IMR-90 (cell line): ENCODE data around the gene KAT6B. TPM values are rescaled to one million over a fixed set of nuclear protein-coding genes. Genes with fewer than 3 reads are reported as not detected.
A peak's percentile ranks its signal among the peaks of the same experiment; 100 is the strongest.

Experiments used
- ATAC-seq: fragments of 200-7000 bp; cut with Tn5 transposase; 2 replicates; pipeline ENCODE4 v1.9.1; 2020; ENCODE audit warnings: low read depth, mild to moderate bottlenecking, moderate library complexity
- BruUV-seq: library from RNA; stranded (reverse); fragments of 400-500 nt; replicated peaks from 2 replicates; lab custom pipeline; 2021; lab: Mats Ljungman, UMichigan
- CTCF ChIA-PET: fragments of 300-600 bp; formaldehyde crosslinking; extraction: SDS; loops from one replicate; lab custom pipeline; 2021; ENCODE audit warnings: antibody characterized with exemption; lab: Yijun Ruan, JAX
- POLR2A ChIA-PET: fragments of 300-600 bp; sonication (Branson Sonifier 250); formaldehyde crosslinking; loops from one replicate; lab custom pipeline; 2022; ENCODE audit warnings: antibody characterized with exemption; ENCODE audit not compliant: unreplicated experiment; lab: Charles Lee
- DNase-seq: peaks from one replicate; pipeline ENCODE4 v3.0.0; 2013
- H2AFZ ChIP-seq: replicated peaks from 2 replicates; pipeline ENCODE3; 2013; ENCODE audit warnings: low read length, mild to moderate bottlenecking; ENCODE audit not compliant: poor library complexity
- H2AK5ac ChIP-seq: 2 replicates; pipeline ENCODE4 v1.6.1; 2013; ENCODE audit warnings: low read depth, low read length, inconsistent platforms
- H2AK9ac ChIP-seq: replicated peaks from 2 replicates; pipeline ENCODE3; 2013; ENCODE audit warnings: mild to moderate bottlenecking, low read depth, low read length, moderate library complexity; ENCODE audit not compliant: poor library complexity
- H2BK120ac ChIP-seq: 2 replicates; pipeline ENCODE4 v1.6.1; 2013; ENCODE audit warnings: low read depth, low read length, inconsistent platforms
- H2BK15ac ChIP-seq: 3 replicates; pipeline ENCODE4 v1.6.1; 2013; ENCODE audit warnings: low read depth, low read length, inconsistent platforms
- H2BK20ac ChIP-seq: 2 replicates; pipeline ENCODE4 v1.6.1; 2013; ENCODE audit warnings: low read depth, mild to moderate bottlenecking, inconsistent platforms, low read length, moderate library complexity
- H2BK5ac ChIP-seq: 2 replicates; pipeline ENCODE4 v1.6.1; 2013; ENCODE audit warnings: mild to moderate bottlenecking, low read depth, low read length, inconsistent platforms; ENCODE audit not compliant: poor library complexity, severe bottlenecking
- H3K14ac ChIP-seq: replicated peaks from 2 replicates; pipeline ENCODE4 v1.6.1; 2013; ENCODE audit warnings: low read depth, low read length, inconsistent platforms
- H3K18ac ChIP-seq: 2 replicates; pipeline ENCODE4 v1.6.1; 2013; ENCODE audit warnings: low read depth, low read length, control low read depth
- H3K23ac ChIP-seq: 2 replicates; pipeline ENCODE4 v1.6.1; 2013; ENCODE audit warnings: low read depth, low read length, inconsistent platforms
- H3K27ac ChIP-seq: 2 replicates; pipeline ENCODE4 v1.5.1; 2013; ENCODE audit warnings: mild to moderate bottlenecking, control low read depth, low read length; ENCODE audit not compliant: insufficient read depth
- H3K27me3 ChIP-seq: 2 replicates; pipeline ENCODE4 v1.6.1; 2013; ENCODE audit warnings: low read length; ENCODE audit not compliant: control insufficient read depth, insufficient read depth
- H3K36me3 ChIP-seq: 2 replicates; pipeline ENCODE4 v1.6.1; 2013; ENCODE audit warnings: low read length, mixed read lengths; ENCODE audit not compliant: control insufficient read depth, insufficient read depth
- H3K4ac ChIP-seq: 2 replicates; pipeline ENCODE4 v1.6.1; 2013; ENCODE audit warnings: low read depth, low read length, inconsistent platforms
- H3K4me1 ChIP-seq: 2 replicates; pipeline ENCODE4 v1.6.1; 2013; ENCODE audit warnings: low read length, mixed read lengths; ENCODE audit not compliant: control insufficient read depth, insufficient read depth
- H3K4me2 ChIP-seq: 2 replicates; pipeline ENCODE4 v1.6.1; 2013; ENCODE audit warnings: low read depth, mild to moderate bottlenecking, control low read depth, low read length, moderate library complexity
- H3K4me3 ChIP-seq: 2 replicates; pipeline ENCODE4 v1.5.1; 2013; ENCODE audit warnings: low read depth, mild to moderate bottlenecking, control low read depth, low read length, moderate library complexity; ENCODE audit not compliant: insufficient read depth
- H3K56ac ChIP-seq: 2 replicates; pipeline ENCODE4 v1.6.1; 2013; ENCODE audit warnings: low read length, inconsistent platforms; ENCODE audit not compliant: insufficient read depth; ENCODE audit errors: extremely low read depth
- H3K79me1 ChIP-seq, 2 experiments: 2 replicates each; pipeline ENCODE4 v1.6.1; 2013; ENCODE audit warnings: low read length in 2 of 2, inconsistent platforms in 1 of 2, low read depth in 1 of 2
- H3K9ac ChIP-seq: 2 replicates; pipeline ENCODE4 v1.6.1; 2013; ENCODE audit warnings: low read depth, low read length, control low read depth
- H3K9me1 ChIP-seq: 2 replicates; pipeline ENCODE4 v1.6.1; 2013; ENCODE audit warnings: low read length, inconsistent platforms; ENCODE audit not compliant: insufficient read depth
- H3K9me3 ChIP-seq: 2 replicates; pipeline ENCODE4 v1.6.1; 2013; ENCODE audit warnings: low read length; ENCODE audit not compliant: control insufficient read depth, insufficient read depth
- H4K20me1 ChIP-seq: 2 replicates; pipeline ENCODE4 v1.6.1; 2013; ENCODE audit warnings: low read length, inconsistent platforms; ENCODE audit not compliant: insufficient read depth
- H4K5ac ChIP-seq: 2 replicates; pipeline ENCODE4 v1.6.1; 2013; ENCODE audit warnings: mild to moderate bottlenecking, low read depth, low read length, control low read depth
- H4K8ac ChIP-seq, 2 experiments: 2 replicates each; pipeline ENCODE4 v1.6.1; 2013; ENCODE audit warnings: low read depth in 2 of 2, low read length in 2 of 2, control low read depth in 1 of 2, inconsistent platforms in 1 of 2
- H4K91ac ChIP-seq: 2 replicates; pipeline ENCODE4 v1.6.1; 2013; ENCODE audit warnings: low read depth, low read length, inconsistent platforms; ENCODE audit not compliant: insufficient read depth
- BHLHE40 ChIP-seq: fragments of 150-350 bp; IDR thresholded peaks from 2 replicates; pipeline ENCODE4 v1.6.1; 2016; ENCODE audit warnings: mild to moderate bottlenecking, low read depth, low read length
- CHD1 ChIP-seq: IDR thresholded peaks from 2 replicates; pipeline ENCODE4 v1.6.1; 2012; ENCODE audit warnings: low read depth, low read length, improper control_type of control experiment
- CTCF ChIP-seq: conservative IDR thresholded peaks from 2 replicates; pipeline ENCODE4 v1.5.1; 2012; ENCODE audit warnings: mild to moderate bottlenecking, low read depth, low read length, improper control_type of control experiment
- ELK1 ChIP-seq: fragments of 150-350 bp; IDR thresholded peaks from 2 replicates; pipeline ENCODE4 v1.6.1; 2016; ENCODE audit warnings: low read depth, mild to moderate bottlenecking, low read length, moderate library complexity, borderline replicate concordance
- FOS ChIP-seq: fragments of 150-350 bp; IDR thresholded peaks from 2 replicates; pipeline ENCODE4 v1.6.1; 2016; ENCODE audit warnings: low read depth, low read length
- MAZ ChIP-seq: IDR thresholded peaks from 2 replicates; pipeline ENCODE4 v1.6.1; 2012; ENCODE audit warnings: low read depth, mild to moderate bottlenecking, low read length, improper control_type of control experiment, moderate library complexity, borderline replicate concordance
- NFE2L2 ChIP-seq: fragments of 150-350 bp; IDR thresholded peaks from 2 replicates; pipeline ENCODE4 v1.6.1; 2016; ENCODE audit warnings: low read depth, mild to moderate bottlenecking, low read length
- RAD21 ChIP-seq: IDR thresholded peaks from 2 replicates; pipeline ENCODE4 v1.6.1; 2012; ENCODE audit warnings: low read length, improper control_type of control experiment
- RCOR1 ChIP-seq: IDR thresholded peaks from 2 replicates; pipeline ENCODE4 v1.6.1; 2012; ENCODE audit warnings: mild to moderate bottlenecking, low read length, improper control_type of control experiment; ENCODE audit not compliant: insufficient replicate concordance
- RFX5 ChIP-seq: IDR thresholded peaks from 2 replicates; pipeline ENCODE4 v1.8.0; 2012; ENCODE audit warnings: low read depth, mild to moderate bottlenecking, low read length, moderate library complexity
- WGBS, 2 experiments: methylation state at CpG; one replicate each; pipeline versions ENCODE4 v1.1.5 to v1.1.7; 2013; ENCODE audit warnings: missing lambda C conversion rate in 2 of 2; ENCODE audit not compliant: insufficient read length in 1 of 2; ENCODE audit errors: extremely low coverage in 2 of 2; 5-methylcytosine and 5-hydroxymethylcytosine counted together
- dilution Hi-C: fragments of 300-500 bp; cut with HindIII; formaldehyde crosslinking; loops from one replicate; pipeline ENCODE4 v1.14.3; 2018; ENCODE audit warnings: low sequenced_read_pairs; ENCODE audit not compliant: unreplicated experiment
- in situ Hi-C: fragments of 300-500 bp; cut with MboI; formaldehyde crosslinking; loops from 3 replicates; pipeline ENCODE4 v1.14.3; 2019; ENCODE audit warnings: low sequenced_read_pairs, inconsistent platforms, mixed read lengths
- intact Hi-C: fragments of 100-400 bp; cut with micrococcal nuclease; formaldehyde crosslinking; loops from 2 replicates; pipeline ENCODE4 v1.10.0; 2022
- polyA plus RNA-seq, 3 experiments: library from polyadenylated mRNA; depleted of rRNA; stranded (reverse); fragments of >200 nt; gene quantifications; 2 replicates each; pipeline ENCODE4 v1.2.3, GENCODE V29; 2012; ENCODE audit warnings: low replicate concordance in 1 of 3
- total RNA-seq: library from RNA; depleted of rRNA; stranded (reverse); fragments of >200 nt; gene quantifications from 2 replicates; pipeline ENCODE4 v1.2.3, GENCODE V29; 2012

Gene KAT6B
- total and polyA plus RNA-seq, 2 of the 4 experiments (the other 2 are of a cell fraction): 8.8 to 28.1 TPM

DNA sequence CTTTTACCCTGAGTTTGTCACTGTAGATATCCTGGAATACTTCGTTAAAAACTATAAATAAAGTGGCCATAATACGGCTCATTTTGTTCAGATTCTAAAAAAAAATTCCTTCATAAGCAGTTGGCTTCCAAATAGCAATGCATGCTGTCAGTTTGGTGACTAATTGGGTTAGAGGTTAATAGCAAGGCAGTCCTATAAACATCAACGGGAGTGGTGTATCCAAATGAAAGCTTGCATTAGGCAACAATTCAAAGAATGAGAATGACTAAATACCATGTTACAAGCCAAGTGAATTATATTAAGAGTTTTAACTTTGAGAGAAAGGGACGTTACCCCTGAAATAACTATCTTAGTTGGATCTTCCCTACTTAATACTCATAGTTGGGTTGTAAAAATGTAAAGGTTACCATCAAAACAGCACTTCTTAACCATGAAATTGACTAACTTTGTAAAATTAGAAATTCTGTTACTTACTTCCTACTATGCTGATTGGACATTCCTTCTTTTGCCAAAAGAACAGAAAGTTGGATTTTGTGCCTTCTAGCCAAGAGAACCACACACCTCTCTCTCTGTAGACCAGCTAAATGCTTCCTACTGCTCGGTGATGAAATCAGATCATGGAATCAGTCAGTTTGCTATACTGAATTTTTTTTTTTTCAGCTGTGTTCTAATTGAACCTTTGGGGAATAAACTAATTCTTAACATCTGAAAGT is 98.0 kb downstream of the KAT6B start (continued):
- no peak for TF ChIP-seq ELK1
- no peak for TF ChIP-seq NFE2L2
- no peak for TF ChIP-seq RFX5

DNA sequence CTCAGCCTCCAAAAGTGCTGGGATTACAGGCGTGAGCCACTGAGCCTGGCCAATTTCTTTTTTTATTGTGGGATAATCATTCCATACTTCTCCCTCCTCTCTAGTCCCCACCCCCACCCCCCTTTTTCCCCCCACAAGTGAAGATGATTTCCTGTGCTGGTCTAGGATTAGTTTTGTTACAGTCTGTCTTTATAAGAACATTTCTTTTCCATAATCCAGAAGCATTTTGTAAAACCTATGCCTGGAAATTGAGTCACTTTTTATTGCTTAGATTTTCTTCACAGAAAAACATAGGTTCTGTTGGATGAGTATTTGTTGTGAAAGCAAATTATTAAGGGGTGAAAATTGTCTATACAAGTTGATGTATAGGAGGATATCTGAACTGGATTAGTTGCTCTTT is 98.9 kb downstream of the KAT6B start:
- POLR2A ChIA-PET: interaction anchor here (0.5 to 1.3 kb wide), 2 partner anchors 78 to 99 kb away, joined by 3 to 4 read pairs; partner anchors contain the start of gene KAT6B
- Histone ChIP-seq H3K27ac (peak overlapping the region; percentile 94), H3K36me3 (no peaks in the 10 kb centered on the region), H3K4me2 (peak overlapping the region; percentile 94), H3K9me3 (no peaks in the 10 kb centered on the region), H3K4ac (peak overlapping the region; percentile 85), H3K23ac (peak overlapping the region; percentile 32; the same call in 1 of the 2 replicates), H2BK15ac (peak overlapping the region; percentile 34; the same call in 1 of the 3 replicates), H3K27me3 (no peaks in the 10 kb centered on the region), H3K14ac (peak overlapping the region; percentile 63; the same call in 1 of the 2 replicates), H4K8ac (peak overlapping the region; percentile 38 to 86; a peak in 3 of 4 replicates), H2AK9ac (no peak overlapping the region), H2AFZ (no peak overlapping the region), H3K79me1 (peaks cover 33 to 59% of the 10 kb centered on the region in 2 experiments), H3K18ac (peak overlapping the region; percentile 90), H3K4me3 (no peak overlapping the region), H2BK20ac (peak overlapping the region; percentile 90), H2BK5ac (peak overlapping the region; percentile 97), H3K9ac (peak overlapping the region; percentile 71), H3K4me1 (peaks cover 29% of the 10 kb centered on the region), H4K91ac (peak overlapping the region; percentile 84), H4K5ac (peak overlapping the region; percentile 83), H4K20me1 (0 out of 2 replicates have a peak, but pooled peaks cover 2% of the 10 kb centered on the region), H3K9me1 (peaks cover 30% of the 10 kb centered on the region), H3K56ac (peak overlapping the region; percentile 96), H2AK5ac (no peak overlapping the region), H2BK120ac (peak overlapping the region; percentile 93)
- no peak for ATAC-seq
- intact Hi-C loops: loop anchor here (5.0 to 10.0 kb wide), 2 partner anchors 98 to 310 kb away; partner anchors contain the start of genes COMTD1 and KAT6B
- BruUV-seq: no TSS peak
- DNase-seq: no peak
- in situ Hi-C loops: no loop called here
- CTCF ChIA-PET: no interaction called here
- WGBS, 2 experiments: no CpG with 5 or more reads among the region's 1 CpG
- dilution Hi-C loops: no loop called here
- TF ChIP-seq ELK1 (no peak), CTCF (no peak), CHD1 (no peak), FOS (no peak), MAZ (no peak), RCOR1 (no peak), RAD21 (no peak), BHLHE40 (no peak), NFE2L2 (no peak), RFX5 (no peak)
